ENCODE data around the gene NLK. TPM values are rescaled to one million over a fixed set of nuclear protein-coding genes. Genes with fewer than 3 reads are reported as not detected.
"Not testable (repeated sequence)": the region's sequence is repeated elsewhere in the genome, so short reads cannot be mapped to it uniquely, and the experiment has no call there.

NLK gene
- total RNA-seq, 2 experiments from 2014 or later: 8.7 to 8.8 TPM

- Mint-ChIP-seq H3K4me3 (no peak overlapping the region), H3K27me3 (ENCODE audit: low read depth) (no peaks in the 10 kb centered on the region), H3K36me3 (ENCODE audit: low read depth) (peaks cover 3% of the 10 kb centered on the region), H3K27ac (no peak overlapping the region), H3K9me3 (no peaks in the 10 kb centered on the region), H3K4me1 (ENCODE audit: low read depth) (no peaks in the 10 kb centered on the region)
- CTCF ChIA-PET: no interaction called here
- intact Hi-C loops (cut with micrococcal nuclease): no loop called here
- DNase-seq: no peak
Measured at GRCh38 chr17:28145348-28145747, 102.9 kb downstream of the NLK start.

GRCh38 chr17:28147017-28147416 is 104.5 kb downstream of the NLK start:
- Mint-ChIP-seq H3K36me3 (ENCODE audit: low read depth) (peaks cover 3% of the 10 kb centered on the region), H3K4me1 (ENCODE audit: low read depth) (no peaks in the 10 kb centered on the region), H3K27me3 (ENCODE audit: low read depth) (no peaks in the 10 kb centered on the region), H3K27ac (no peak overlapping the region), H3K4me3 (no peak overlapping the region), H3K9me3 (no peaks in the 10 kb centered on the region)
- CTCF ChIA-PET: no interaction called here
- intact Hi-C loops (cut with micrococcal nuclease): no loop called here
- no peak for DNase-seq

DNA sequence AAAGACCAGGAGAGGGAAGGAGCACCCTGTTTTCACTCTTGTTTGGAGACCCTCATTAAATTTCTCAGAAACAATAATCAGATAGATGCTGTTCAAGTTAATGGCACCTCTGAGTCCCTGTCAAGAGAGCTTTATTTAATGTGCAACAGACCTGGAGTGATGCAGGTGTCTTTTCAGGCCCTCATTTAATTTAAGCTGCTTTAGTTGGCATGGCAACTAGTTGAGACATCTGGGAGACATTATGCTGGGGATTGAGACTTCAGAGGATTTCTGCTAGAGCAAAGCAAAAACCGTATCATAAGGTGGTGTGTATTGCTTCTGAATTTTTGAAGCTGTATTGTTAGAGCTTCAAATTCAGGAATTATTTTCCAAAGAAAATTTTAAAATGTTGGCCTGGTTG is 108.5 kb downstream of the NLK start:
- DNase-seq: no peak
- CTCF ChIA-PET: interaction anchor here (0.5 kb wide), 1 partner anchor 13 kb away, joined by 3 read pairs; no protein-coding TSS in a partner anchor
- no peaks in the 10 kb centered on the region for H3K9me3 Mint-ChIP-seq
- no peaks in the 10 kb centered on the region for H3K27me3 Mint-ChIP-seq (ENCODE audit: low read depth)
- intact Hi-C loops (cut with micrococcal nuclease): no loop called here
- H3K4me3 Mint-ChIP-seq: no peak overlapping the region
- peaks cover 7% of the 10 kb centered on the region for H3K36me3 Mint-ChIP-seq (ENCODE audit: low read depth)
- H3K4me1 Mint-ChIP-seq (ENCODE audit: low read depth): no peaks in the 10 kb centered on the region
- H3K27ac Mint-ChIP-seq: no peak overlapping the region

GRCh38 chr17:28154214-28154613 is 111.7 kb downstream of the NLK start:
- no peaks in the 10 kb centered on the region for H3K4me1 Mint-ChIP-seq (ENCODE audit: low read depth)
- DNase-seq: no peak
- H3K27ac Mint-ChIP-seq: no peak overlapping the region
- no peak overlapping the region for H3K4me3 Mint-ChIP-seq
- peaks cover 7% of the 10 kb centered on the region for H3K36me3 Mint-ChIP-seq (ENCODE audit: low read depth)
- no peaks in the 10 kb centered on the region for H3K9me3 Mint-ChIP-seq
- CTCF ChIA-PET: no interaction called here
- H3K27me3 Mint-ChIP-seq (ENCODE audit: low read depth): no peaks in the 10 kb centered on the region
- intact Hi-C loops (cut with micrococcal nuclease): no loop called here

GRCh38 chr17:28155405-28155804 is 112.9 kb downstream of the NLK start:
- CTCF ChIA-PET; DNase-seq; H3K9me3 Mint-ChIP-seq; H3K27me3 Mint-ChIP-seq (ENCODE audit: low read depth); H3K36me3 Mint-ChIP-seq (ENCODE audit: low read depth); H3K27ac Mint-ChIP-seq; intact Hi-C loops (cut with micrococcal nuclease); H3K4me3 Mint-ChIP-seq; H3K4me1 Mint-ChIP-seq (ENCODE audit: low read depth): not testable (repeated sequence)

DNA sequence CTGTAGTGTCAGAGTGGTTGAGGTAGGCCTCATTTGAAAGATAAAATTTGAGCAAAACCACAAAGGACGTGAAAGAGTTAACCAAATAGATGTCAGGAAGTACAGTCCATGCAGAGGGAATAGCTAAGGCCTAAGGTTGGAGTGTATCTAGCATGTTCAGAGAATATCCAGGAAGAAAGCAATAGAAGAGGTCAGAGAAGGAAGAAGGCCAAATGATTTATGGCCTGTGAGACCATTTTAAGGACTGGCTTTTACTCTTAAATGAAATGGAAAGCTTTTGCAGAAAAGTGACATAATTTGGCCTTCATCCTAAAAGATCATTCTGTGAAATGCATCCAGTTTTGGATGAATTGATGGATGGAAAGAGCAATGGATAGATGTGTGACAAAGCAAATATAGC is 116.5 kb downstream of the NLK start:
- no peak overlapping the region for H3K4me3 Mint-ChIP-seq
- no peaks in the 10 kb centered on the region for H3K4me1 Mint-ChIP-seq (ENCODE audit: low read depth)
- intact Hi-C loops (cut with micrococcal nuclease): no loop called here
- no peaks in the 10 kb centered on the region for H3K27me3 Mint-ChIP-seq (ENCODE audit: low read depth)
- DNase-seq: no peak
- H3K36me3 Mint-ChIP-seq (ENCODE audit: low read depth): peaks cover 4% of the 10 kb centered on the region
- H3K9me3 Mint-ChIP-seq: no peaks in the 10 kb centered on the region
- CTCF ChIA-PET: no interaction called here
- H3K27ac Mint-ChIP-seq: no peak overlapping the region

- H3K9me3 Mint-ChIP-seq: no peaks in the 10 kb centered on the region
- no peaks in the 10 kb centered on the region for H3K27me3 Mint-ChIP-seq (ENCODE audit: low read depth)
- no peak overlapping the region for H3K27ac Mint-ChIP-seq
- H3K4me3 Mint-ChIP-seq: no peak overlapping the region
- no peaks in the 10 kb centered on the region for H3K4me1 Mint-ChIP-seq (ENCODE audit: low read depth)
- H3K36me3 Mint-ChIP-seq (ENCODE audit: low read depth): peaks cover 1% of the 10 kb centered on the region
- intact Hi-C loops (cut with micrococcal nuclease): no loop called here
- no peak for DNase-seq
- CTCF ChIA-PET: no interaction called here
Measured at GRCh38 chr17:28159924-28160323, 117.4 kb downstream of the NLK start.

DNA sequence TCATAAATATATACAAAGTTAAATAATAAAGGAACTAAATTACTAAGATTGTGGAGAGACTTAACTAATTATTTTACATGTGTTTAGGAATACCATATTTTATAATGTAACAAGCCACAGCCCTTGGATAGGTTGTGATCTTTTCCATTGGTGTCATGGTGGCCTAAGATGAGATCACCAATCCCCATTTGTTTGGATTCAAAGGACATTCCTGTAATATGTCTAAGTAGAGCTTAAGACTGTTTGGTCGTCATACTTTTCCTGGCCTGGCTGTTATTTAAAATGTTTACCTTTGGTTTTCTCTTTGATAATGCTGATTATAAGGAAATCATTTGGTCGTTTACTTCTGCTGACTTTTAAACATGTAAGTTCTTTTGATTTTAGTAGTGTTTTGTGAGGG is 118.1 kb downstream of the NLK start:
- no peak for DNase-seq
- no peaks in the 10 kb centered on the region for H3K27me3 Mint-ChIP-seq (ENCODE audit: low read depth)
- CTCF ChIA-PET: no interaction called here
- H3K27ac Mint-ChIP-seq: no peak overlapping the region
- H3K4me1 Mint-ChIP-seq (ENCODE audit: low read depth): no peaks in the 10 kb centered on the region
- H3K9me3 Mint-ChIP-seq: no peaks in the 10 kb centered on the region
- H3K36me3 Mint-ChIP-seq (ENCODE audit: low read depth): peaks cover 1% of the 10 kb centered on the region
- H3K4me3 Mint-ChIP-seq: no peak overlapping the region
- intact Hi-C loops (cut with micrococcal nuclease): no loop called here

- Mint-ChIP-seq H3K27me3 (ENCODE audit: low read depth) (no peaks in the 10 kb centered on the region), H3K9me3 (no peaks in the 10 kb centered on the region), H3K36me3 (ENCODE audit: low read depth) (peaks cover 3% of the 10 kb centered on the region), H3K4me3 (no peak overlapping the region), H3K27ac (no peak overlapping the region), H3K4me1 (ENCODE audit: low read depth) (no peaks in the 10 kb centered on the region)
- CTCF ChIA-PET: no interaction called here
- DNase-seq: no peak
- intact Hi-C loops (cut with micrococcal nuclease): no loop called here
Measured at GRCh38 chr17:28161311-28161710, 118.8 kb downstream of the NLK start.

- CTCF ChIA-PET: interaction anchor here (0.6 kb wide), 1 partner anchor 10 kb away, joined by 4 read pairs; no protein-coding TSS in a partner anchor
- H3K4me3 Mint-ChIP-seq: no peak overlapping the region
- H3K27ac Mint-ChIP-seq: no peak overlapping the region
- H3K36me3 Mint-ChIP-seq (ENCODE audit: low read depth): peaks cover 6% of the 10 kb centered on the region
- H3K9me3 Mint-ChIP-seq: no peaks in the 10 kb centered on the region
- no peak for DNase-seq
- intact Hi-C loops (cut with micrococcal nuclease): no loop called here
- H3K27me3 Mint-ChIP-seq (ENCODE audit: low read depth): no peaks in the 10 kb centered on the region
- no peaks in the 10 kb centered on the region for H3K4me1 Mint-ChIP-seq (ENCODE audit: low read depth)
Measured at GRCh38 chr17:28166478-28166877, 124.0 kb downstream of the NLK start.

- Mint-ChIP-seq H3K9me3 (no peaks in the 10 kb centered on the region), H3K27me3 (ENCODE audit: low read depth) (no peaks in the 10 kb centered on the region), H3K4me1 (ENCODE audit: low read depth) (peaks cover 19% of the 10 kb centered on the region), H3K27ac (no peak overlapping the region), H3K36me3 (ENCODE audit: low read depth) (peaks cover 7% of the 10 kb centered on the region), H3K4me3 (no peak overlapping the region)
- intact Hi-C loops (cut with micrococcal nuclease): loop anchor here (5.0 kb wide), 1 partner anchor 127 kb away; the partner anchor contains the start of gene NLK
- DNase-seq: no peak
- CTCF ChIA-PET: no interaction called here
Measured at GRCh38 chr17:28169621-28170349, 127.3 kb downstream of the NLK start.

- Mint-ChIP-seq H3K9me3 (no peaks in the 10 kb centered on the region), H3K27me3 (ENCODE audit: low read depth) (no peaks in the 10 kb centered on the region), H3K36me3 (ENCODE audit: low read depth) (peaks cover 7% of the 10 kb centered on the region), H3K4me1 (ENCODE audit: low read depth) (peaks cover 19% of the 10 kb centered on the region), H3K4me3 (no peak overlapping the region), H3K27ac (no peak overlapping the region)
- DNase-seq: no peak
- CTCF ChIA-PET: no interaction called here
- intact Hi-C loops (cut with micrococcal nuclease): loop anchor here (5.0 kb wide), 1 partner anchor 128 kb away; the partner anchor contains the start of gene NLK
Measured at GRCh38 chr17:28170771-28171170, 128.3 kb downstream of the NLK start.

DNA sequence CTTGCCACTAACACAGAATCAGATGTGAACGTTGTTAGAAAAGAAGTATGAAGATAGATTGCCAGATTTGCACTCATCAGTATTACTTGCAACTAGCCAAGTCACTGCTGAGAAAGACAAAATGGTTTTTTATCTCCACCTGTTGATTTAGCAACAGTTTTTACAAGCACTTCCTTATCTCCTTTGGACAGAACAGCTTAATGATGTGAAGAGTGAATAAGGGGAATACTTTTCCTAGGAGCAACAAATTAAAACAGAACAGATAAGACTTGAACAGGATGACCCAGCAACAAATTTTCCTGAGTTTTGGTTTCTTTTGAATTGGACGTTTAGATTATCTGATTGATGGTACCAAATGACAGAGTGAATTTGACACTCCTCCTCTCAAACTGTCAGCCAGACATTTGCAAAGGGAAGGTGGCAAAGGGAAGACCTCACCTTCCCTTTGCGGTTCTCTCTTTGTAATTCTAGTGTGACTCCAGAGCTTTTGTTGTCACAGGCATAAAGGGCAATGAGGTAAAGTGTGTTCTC is 130.6 kb downstream of the NLK start:
- H3K9me3 Mint-ChIP-seq: no peaks in the 10 kb centered on the region
- H3K27me3 Mint-ChIP-seq (ENCODE audit: low read depth): no peaks in the 10 kb centered on the region
- peaks cover 19% of the 10 kb centered on the region for H3K4me1 Mint-ChIP-seq (ENCODE audit: low read depth)
- intact Hi-C loops (cut with micrococcal nuclease): loop anchor here (5.0 kb wide), 1 partner anchor 131 kb away; the partner anchor contains the start of gene NLK
- CTCF ChIA-PET: interaction anchor here (0.6 kb wide), 1 partner anchor 67 kb away, joined by 3 read pairs; no protein-coding TSS in a partner anchor
- no peak for DNase-seq
- H3K27ac Mint-ChIP-seq: no peak overlapping the region
- no peak overlapping the region for H3K4me3 Mint-ChIP-seq
- peaks cover 5% of the 10 kb centered on the region for H3K36me3 Mint-ChIP-seq (ENCODE audit: low read depth)

Data from activated naive CD4-positive, alpha-beta T cell treated with anti-CD3 and anti-CD28 coated beads for 36 hours (primary cell).